ENCODE measurements around the gene ELFN2.
"Not testable (repeated sequence)": the region's sequence is repeated elsewhere in the genome, so short reads cannot be mapped to it uniquely, and the experiment has no call there.

Gene ELFN2

GRCh38 chr22:37409031-37409430 is 18.2 kb downstream of the ELFN2 start:
- DNase-seq = no peak

DNA sequence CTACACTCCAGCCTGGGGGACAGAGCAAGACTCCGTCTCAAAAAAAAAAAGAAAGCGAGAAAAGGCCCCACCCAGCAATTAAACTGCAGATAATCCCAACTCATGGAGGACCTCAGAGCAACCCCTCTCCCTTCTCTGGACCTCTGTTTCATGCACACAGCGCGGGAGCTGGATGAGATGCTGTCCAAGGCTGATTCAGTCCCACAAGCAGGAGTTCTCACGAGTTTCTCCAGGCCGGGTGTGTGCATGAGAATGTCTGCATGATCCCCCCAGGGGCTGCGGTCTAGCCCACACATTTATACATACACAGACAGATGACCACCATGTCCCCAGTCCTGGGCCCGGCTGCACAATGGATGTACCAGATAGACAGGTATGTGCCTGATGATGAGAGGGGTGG is 19.4 kb downstream of the ELFN2 start:
- DNase-seq = no peak

DNA sequence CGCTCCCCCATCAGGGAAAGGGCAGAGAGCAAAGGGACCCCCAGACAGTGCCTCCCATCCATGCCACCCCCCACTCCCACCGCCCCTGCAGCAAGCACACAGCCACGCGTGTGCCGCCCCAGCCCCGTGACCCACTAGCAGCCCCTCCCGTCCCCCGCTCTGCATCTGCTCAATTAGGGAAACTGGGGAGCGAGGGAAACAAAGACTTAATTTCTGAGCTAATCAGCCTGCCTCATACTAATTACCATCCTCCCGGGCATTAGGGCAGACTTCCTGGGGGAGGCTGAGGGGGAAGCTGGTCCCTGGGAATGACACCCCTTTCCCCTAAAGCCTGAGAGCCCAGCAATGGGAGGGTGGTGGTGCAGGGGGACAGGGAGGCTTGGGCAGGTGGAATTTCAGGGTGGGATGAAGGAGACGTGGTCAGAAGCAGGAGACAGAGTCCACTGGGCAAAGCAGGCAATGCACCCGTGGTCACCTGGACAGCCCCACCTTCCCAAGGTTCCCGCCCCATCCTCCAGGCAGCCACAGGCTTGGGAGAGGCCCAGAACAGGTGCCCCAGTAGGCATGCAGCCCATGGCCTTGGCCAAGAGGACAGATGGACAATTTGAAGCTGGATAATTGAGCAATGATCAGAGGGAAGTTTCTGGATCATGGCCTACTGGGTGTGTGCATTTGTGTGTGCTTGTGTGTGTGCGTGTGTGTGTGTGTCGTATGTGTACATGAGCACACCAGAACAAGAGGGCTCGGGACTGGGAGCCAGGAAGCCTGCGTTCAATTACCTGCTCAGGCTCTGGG is 20.6 kb downstream of the ELFN2 start:
- DNase-seq = no peak

DNA sequence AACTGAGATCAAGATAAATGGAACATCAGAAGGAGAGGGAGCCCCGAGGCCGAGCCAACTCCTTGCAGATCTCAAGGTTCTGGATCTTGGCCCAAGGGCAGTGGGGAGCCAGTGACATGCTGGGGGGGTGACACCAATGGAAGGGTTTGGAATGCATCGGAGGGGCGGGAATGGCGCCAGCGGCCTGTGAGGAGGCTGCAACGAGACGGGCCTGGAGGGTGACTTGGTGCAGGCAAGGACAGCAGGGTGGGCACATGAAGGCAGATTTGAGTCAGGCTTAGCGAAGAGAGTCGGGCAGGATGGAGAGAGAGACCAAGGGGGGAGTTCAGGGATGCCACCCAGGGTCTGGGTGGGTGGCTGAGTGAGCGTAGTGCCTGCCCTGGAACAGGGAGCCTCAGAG is 23.2 kb downstream of the ELFN2 start:
- no peak for DNase-seq

- DNase-seq = no peak
These were observed 23.9 kb downstream of the ELFN2 start for GRCh38 chr22:37403267-37403960.

DNA sequence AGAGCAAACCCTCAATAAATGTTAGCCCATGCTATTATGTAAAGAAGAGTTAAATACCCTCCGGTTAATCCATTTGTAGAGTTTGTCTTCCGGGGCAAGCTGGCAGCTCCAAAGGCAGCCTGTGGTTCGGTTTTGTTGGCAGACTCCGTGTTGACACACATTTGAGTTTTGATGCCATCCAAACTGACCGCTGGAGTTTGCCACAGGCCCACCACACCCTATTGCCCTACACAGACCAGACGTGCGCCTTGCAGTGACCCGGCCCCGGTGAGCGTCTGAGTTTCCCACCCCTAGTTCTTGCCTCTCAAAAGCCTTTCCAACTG is 25.1 kb downstream of the ELFN2 start:
- DNase-seq = no peak

DNA sequence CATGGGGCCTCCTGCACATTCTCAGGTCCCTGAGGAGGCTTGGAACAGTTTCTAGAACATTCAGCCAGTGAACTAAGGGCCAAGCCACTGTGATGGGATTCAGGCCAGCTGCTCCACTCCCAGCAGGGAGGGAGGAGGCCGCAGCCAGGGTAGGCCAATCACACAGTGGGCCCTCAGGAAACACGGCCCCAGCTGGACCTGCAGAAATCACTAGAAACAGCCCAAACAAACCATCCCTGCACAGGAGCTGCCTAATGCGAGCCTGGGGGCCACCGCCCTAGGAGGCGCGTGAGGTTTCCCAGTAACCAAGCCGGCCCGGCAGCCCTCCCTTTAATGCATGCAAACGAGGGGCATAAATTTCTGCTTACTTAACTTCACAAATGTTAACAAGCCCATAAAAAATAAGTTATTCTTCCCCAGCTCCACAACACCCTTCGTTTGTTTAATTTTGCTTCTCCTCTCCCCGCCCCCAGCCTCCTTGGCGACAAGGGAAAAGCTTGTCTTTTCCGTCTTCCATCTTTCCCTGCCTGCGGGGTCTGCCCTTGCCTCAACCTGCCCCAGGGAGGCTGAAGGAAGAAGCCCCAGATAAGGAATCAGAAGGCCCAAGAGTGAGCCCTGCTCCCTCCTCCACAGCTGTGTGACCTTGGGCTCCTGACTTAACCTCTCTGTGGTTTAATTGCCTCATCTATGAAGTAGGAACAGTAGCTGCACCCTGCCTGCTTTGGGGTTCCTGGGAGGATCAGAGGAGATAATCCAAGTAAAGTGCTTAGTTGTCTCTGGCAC is 25.7 kb downstream of the ELFN2 start:
- no peak for DNase-seq

DNA sequence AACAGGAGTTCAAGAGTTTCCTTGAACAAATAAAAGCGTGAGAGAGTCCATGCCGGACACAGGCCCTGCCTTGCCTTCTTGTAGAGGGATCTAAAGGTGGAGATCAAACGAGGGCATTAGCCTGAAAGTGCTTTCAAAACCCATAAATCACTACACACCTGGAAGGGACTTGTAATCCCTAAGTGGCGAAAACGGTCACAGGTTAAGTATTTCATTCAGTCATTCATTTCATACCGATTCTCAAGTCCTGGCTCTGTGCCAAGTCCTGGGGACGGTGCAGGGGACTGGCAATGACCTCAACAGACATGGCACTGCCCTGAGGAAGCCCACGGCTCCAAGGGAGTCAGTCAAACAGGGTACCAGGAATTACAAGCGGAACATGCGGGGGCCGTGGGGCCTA is 26.6 kb downstream of the ELFN2 start:
- no peak for DNase-seq

GRCh38 chr22:37399457-37399856 is 27.8 kb downstream of the ELFN2 start:
- not testable (repeated sequence) for DNase-seq

- no peak for DNase-seq
These were observed 30.1 kb downstream of the ELFN2 start for GRCh38 chr22:37397226-37397625.

- DNase-seq = no peak
These were observed 30.7 kb downstream of the ELFN2 start for GRCh38 chr22:37396488-37397084.

DNA sequence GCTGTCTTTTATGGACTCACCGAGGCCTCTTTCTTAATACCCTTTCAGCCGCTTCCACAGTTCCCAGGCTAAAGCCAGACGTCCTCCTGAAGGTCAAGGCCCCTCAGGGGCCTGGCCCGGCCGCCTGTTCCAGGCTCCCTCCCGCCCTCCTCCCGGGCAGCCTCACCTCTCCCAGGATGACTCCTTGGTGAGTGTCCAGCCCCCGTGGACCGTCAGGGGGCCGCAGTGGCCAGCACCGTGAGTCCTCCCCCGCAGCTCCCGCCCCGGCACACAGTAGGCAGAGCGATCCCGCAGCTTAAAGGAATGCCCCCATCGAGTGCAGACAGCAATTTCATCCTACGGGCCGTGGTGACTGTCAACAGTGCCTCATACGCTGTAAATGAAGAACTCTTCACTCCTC is 32.9 kb downstream of the ELFN2 start:
- DNase-seq = no peak

DNA sequence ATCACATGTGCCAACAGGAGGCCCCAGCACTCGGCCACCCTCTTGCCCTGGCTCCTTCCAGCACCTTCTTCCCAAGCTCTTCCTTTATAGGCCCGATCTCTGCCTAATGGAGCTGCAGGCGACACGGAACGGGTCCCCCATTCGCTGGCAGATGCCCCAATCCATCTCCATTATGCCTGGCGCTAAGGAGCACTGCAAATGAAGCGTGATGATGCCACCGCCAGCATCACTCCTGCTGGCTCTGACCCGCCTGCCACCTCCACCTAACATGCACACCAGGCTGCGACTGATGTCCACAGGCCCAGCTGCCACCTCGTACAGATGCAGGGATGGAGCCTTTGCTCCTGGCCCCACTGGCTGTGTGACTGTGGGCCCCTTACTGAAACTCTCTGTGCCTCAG is 33.5 kb downstream of the ELFN2 start:
- no peak for DNase-seq

DNA sequence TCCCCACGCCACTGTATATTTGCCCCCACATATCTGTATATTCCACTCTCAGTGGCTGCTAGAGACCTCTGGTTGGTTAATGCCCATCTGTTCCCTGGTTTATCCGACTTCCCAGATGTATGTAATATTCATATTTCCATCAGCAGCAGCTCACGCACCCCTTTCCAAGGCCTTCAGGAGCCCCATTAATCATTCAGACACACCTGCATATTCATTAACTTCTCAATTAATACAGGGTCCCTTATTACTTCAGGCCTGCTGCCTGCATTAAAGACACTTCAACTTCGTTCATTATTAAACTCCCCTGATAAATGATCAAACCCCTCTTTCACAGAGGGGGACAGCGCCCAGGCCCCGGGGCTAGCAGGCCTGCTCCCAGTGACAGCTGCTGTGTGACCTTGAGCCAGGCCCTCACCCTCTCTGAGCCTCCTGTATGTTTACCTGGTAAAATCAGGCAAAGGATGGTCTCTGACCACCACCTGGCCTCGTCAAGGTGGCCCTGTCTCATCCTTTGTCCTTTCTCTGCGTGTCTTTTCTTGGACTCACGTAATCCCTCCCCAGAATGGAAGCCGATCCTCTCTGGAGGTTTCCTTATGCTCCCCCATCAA is 34.5 kb downstream of the ELFN2 start:
- no peak for DNase-seq

DNA sequence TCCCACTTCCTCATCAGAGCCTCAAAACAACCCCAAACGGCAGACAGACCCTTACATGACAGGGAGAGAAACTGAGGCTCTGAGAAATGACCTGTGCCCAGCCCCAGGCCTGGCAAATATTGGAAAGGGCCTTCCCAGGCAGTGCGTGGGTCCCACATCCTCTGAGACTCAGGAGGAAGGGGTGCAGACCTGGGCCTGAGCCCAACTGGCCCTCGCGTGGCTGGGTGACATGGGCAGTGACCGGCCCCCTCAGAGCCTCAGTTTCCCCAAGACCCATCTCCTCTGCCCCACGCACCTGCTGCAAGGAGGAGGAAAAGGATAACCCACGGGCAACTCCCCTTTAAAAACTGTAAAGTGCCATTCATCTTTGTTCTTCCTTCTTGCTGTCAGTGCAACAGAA is 35.6 kb downstream of the ELFN2 start:
- DNase-seq = no peak

DNA sequence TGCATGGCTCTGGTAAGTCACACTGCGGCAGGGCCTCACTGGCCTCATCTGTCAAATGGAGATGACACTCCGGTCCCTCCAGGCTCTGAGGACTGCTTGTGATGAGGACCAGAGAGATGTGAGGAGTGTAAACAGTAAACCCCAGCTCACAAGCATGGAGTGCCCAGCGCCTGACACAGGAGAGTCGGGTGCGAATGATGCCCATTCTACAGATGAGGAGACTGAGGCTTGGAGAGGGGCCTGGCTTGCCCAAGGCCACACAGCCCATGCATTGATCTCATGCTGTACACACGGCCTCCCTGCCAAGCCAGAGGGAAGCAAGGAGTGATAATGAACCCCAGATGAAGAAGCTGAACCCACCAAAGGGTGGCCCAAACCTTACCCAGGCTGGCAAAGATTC is 37.2 kb downstream of the ELFN2 start:
- no peak for DNase-seq

DNA sequence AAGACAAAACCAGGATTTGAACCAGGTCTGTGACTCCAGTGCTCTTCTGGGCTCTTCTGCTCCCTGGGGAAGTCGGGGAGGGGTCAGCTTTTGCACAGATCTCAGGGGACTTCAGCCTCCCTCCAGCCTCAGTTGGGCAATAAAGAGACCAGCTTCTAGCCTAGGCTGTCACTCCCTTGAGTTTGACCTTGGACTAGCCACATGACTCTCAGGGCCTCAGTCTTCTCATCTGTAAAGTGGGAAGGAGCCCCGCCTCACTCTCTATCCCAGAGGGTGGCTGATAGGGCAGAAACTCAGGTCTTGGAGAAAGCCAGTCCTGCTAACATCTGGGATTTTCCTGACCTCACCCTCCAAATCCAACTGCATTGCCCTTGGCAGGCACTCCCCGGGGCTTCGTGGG is 38.7 kb downstream of the ELFN2 start:
- no peak for DNase-seq

DNA sequence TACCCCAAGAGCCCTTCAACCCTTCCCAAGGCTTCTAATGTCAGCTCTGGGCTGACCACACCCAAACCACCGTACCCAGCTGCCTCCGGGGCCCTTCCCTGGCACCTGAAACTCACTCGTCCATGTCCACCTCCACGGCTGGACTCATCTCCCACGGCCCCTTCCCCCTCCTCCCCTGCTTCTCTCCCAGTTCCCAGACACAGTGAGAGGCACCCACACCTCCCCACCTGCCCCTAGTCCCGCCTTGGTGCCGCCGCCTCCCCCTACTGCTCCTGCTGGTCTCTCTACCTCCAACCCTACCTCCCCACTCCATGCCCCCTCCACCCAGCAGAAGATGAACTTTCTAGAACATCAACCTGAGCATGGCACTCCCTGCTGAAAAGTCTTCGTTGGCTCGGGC is 39.5 kb downstream of the ELFN2 start:
- DNase-seq = no peak

- DNase-seq = no peak
These were observed 40.8 kb downstream of the ELFN2 start for GRCh38 chr22:37386441-37386840.

GRCh38 chr22:37384691-37385090 is 42.6 kb downstream of the ELFN2 start:
- DNase-seq = no peak

DNA sequence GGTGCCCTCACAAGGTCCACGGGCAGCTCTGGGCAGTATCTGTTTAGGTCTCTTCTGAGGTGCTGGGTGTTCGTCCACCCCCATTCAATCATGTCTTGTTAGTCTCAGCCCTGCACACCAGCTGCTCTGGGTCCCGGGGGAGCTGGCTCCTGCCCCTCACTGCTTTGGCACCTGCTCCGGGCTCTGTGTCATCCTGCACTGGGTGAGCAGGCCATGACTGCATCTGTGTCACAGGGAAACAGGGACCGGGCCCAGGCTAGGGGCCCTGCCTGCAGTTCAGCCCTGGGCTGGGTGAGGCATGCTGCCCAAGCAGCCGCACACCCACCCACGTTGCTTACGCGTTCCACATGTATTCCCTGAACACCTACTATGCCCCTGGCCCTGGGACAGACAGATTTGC is 43.9 kb downstream of the ELFN2 start:
- DNase-seq = peak; percentile 32 to 34

DNA sequence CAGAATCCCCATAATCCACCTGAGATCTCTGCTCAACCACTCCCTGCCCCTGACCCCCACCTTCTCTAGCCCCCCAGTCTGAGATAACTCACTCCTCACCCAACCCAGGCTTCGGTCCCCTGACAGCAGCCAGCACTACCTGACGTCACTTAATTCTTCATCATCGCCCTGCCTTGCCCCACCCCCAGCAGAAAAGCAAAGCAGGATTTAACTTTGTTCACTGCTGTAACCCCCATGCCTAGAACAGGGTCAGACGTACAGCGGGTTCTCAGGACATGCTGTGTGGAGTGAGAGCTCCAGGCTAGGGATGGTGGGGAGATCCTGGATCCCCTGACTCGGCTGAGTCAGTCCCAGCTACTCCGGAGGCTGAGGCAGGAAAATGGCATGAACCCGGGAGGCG is 45.8 kb downstream of the ELFN2 start:
- no peak for DNase-seq

DNA sequence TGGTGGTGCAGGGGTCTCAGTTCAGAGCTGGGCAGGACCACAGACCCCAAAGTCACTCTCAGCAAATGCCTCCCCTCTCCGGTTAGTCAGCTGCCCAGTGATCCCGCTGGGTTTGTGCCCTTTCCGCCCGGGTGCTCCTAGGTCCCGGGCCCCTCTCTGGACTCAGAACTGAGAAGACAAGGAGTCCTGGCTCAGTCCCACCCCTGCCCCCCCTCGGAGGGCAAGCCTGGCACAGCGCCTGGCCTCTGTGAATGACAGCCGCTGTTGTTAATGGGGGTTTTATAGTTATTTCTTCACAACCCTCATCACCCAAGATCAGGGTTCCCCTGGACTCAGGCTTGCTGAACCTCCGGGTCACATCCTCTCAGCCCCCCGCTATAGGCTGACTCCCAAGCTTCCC is 47.6 kb downstream of the ELFN2 start:
- no peak for DNase-seq

All from SHP77 (cell line).